ENCODE results near the gene CCDC160.

- TF ChIP-seq EP300 (IDR thresholded peaks at IDR 0.05; ENCODE audit: borderline replicate concordance) (no peak), REST (IDR thresholded peaks at IDR 0.05; ENCODE audit: low read depth) (no peak), RAD21 (IDR thresholded peaks at IDR 0.05; ENCODE audit: low read depth) (no peak), NFIC (IDR thresholded peaks at IDR 0.05) (no peak)
These were observed 21.2 kb downstream of the CCDC160 start for GRCh38 chrX:134258202-134258601.
